ENCODE results near the gene MED13. TPM values are rescaled to one million over a fixed set of nuclear protein-coding genes. Genes with fewer than 3 reads are reported as not detected.

The MED13 gene
- total RNA-seq, 1 experiment from 2014 or later, result 60.7 TPM

DNA sequence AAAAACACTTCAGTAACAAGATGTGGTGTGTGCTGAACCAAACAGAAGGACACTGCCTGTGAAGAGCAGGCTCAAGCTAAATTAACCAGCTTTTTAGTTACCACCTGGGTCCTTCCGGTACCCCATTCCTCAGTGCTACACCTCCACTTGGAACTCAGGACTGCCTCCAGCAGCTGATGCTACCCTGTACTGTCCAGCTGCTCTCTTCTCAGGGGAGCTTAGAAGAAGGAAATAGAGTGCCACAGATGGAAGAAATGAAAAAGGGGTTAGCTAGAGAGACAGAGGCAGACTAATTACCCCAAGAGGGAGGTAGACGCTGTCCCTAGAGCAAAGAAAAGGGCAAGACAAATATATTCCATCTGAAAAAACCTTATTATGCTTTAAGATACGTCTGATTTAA, 5.7 kb downstream of the MED13 start:
- Histone ChIP-seq H4K8ac (replicated peaks; ENCODE audit: insufficient read length, low read depth, low read length) (no peak overlapping the region), H3K4ac (ENCODE audit: low read depth, low read length) (no peak overlapping the region), H3K27me3 (ENCODE audit: insufficient read depth, low read length) (no peaks in the 10 kb centered on the region), H2BK5ac (ENCODE audit: insufficient read length, low read length) (no peak overlapping the region), H3K18ac (ENCODE audit: insufficient read length, low read depth, low read length) (no peak overlapping the region), H3K9ac (ENCODE audit: extremely low read depth, insufficient read length, low read length) (no peak overlapping the region), H4K20me1 (ENCODE audit: control insufficient read depth, insufficient read depth, insufficient read length) (no peaks in the 10 kb centered on the region), H3K79me1 (ENCODE audit: insufficient read depth, low read depth, low read length, poor library complexity, severe bottlenecking) (peaks cover 4% of the 10 kb centered on the region), H3K9me3 (ENCODE audit: control insufficient read depth, low read depth, low read length) (no peaks in the 10 kb centered on the region), H2AFZ (ENCODE audit: low read length) (no peak overlapping the region), H4K5ac (ENCODE audit: insufficient read length, low read depth, low read length) (no peak overlapping the region), H2BK20ac (ENCODE audit: low read depth, low read length, poor library complexity, severe bottlenecking) (no peak overlapping the region), H3K27ac (ENCODE audit: insufficient read length, low read depth, low read length) (no peak overlapping the region), H3K23ac (ENCODE audit: insufficient read length, low read depth, low read length) (no peak overlapping the region), H4K91ac (ENCODE audit: insufficient read length, low read depth, low read length) (no peak overlapping the region), H3K56ac (ENCODE audit: insufficient read length, low read depth, low read length) (no peak overlapping the region), H2BK15ac (ENCODE audit: low read depth, low read length) (no peak overlapping the region), H3K4me1 (ENCODE audit: insufficient read depth, low read length) (no peaks in the 10 kb centered on the region), H2AK5ac (ENCODE audit: insufficient read length, low read length) (no peak overlapping the region), H2BK120ac (ENCODE audit: low read depth, low read length, poor library complexity, severe bottlenecking) (no peak overlapping the region), H2BK12ac (ENCODE audit: insufficient read length, low read depth, low read length) (no peak overlapping the region), H3K4me2 (ENCODE audit: insufficient read depth, insufficient read length, low read length) (no peak overlapping the region), H3K14ac (ENCODE audit: insufficient read depth, low read length) (no peak overlapping the region), H3K79me2 (ENCODE audit: insufficient read depth, low read length) (peaks cover 30% of the 10 kb centered on the region; the same call in 1 of the 2 replicates), H3T11ph (ENCODE audit: low read length) (no peak overlapping the region), H3K23me2 (ENCODE audit: insufficient read length, low read depth, low read length, poor library complexity, severe bottlenecking) (peaks cover 6% of the 10 kb centered on the region)
- peak overlapping the region in 2 of 3 experiments; percentile 65 to 75; a peak in 4 of 7 replicates for H3K27ac Mint-ChIP-seq
- TF ChIP-seq, protein P1, sequence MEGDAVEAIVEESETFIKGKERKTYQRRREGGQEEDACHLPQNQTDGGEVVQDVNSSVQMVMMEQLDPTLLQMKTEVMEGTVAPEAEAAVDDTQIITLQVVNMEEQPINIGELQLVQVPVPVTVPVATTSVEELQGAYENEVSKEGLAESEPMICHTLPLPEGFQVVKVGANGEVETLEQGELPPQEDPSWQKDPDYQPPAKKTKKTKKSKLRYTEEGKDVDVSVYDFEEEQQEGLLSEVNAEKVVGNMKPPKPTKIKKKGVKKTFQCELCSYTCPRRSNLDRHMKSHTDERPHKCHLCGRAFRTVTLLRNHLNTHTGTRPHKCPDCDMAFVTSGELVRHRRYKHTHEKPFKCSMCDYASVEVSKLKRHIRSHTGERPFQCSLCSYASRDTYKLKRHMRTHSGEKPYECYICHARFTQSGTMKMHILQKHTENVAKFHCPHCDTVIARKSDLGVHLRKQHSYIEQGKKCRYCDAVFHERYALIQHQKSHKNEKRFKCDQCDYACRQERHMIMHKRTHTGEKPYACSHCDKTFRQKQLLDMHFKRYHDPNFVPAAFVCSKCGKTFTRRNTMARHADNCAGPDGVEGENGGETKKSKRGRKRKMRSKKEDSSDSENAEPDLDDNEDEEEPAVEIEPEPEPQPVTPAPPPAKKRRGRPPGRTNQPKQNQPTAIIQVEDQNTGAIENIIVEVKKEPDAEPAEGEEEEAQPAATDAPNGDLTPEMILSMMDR (conservative IDR thresholded peaks at IDR 0.05), result no peak
- DNase-seq, result no peak
- H3K27me3 Mint-ChIP-seq (ENCODE audit: low read depth), result no peaks in the 10 kb centered on the region
- H3K4me3 Mint-ChIP-seq, result no peak overlapping the region
- H3K9me3 Mint-ChIP-seq, result no peaks in the 10 kb centered on the region
- H3K4me1 Mint-ChIP-seq, result peaks cover 40 to 49% of the 10 kb centered on the region in 2 experiments
- WGBS (ENCODE audit: extremely low coverage, insufficient read length, low lambda C conversion rate), result no CpG with 5 or more reads among the region's 3 CpGs
- H3K36me3 Mint-ChIP-seq (ENCODE audit: insufficient read depth in 1 of 3, low read depth in 3 of 3), result peaks cover 15 to 50% (median 40%) of the 10 kb centered on the region in 3 experiments; a peak in 6 of 7 replicates

All from H9 (cell line).